HS-27A (cell line): ENCODE measurements around the gene CYLD.

Source experiments
- DNase-seq: peaks from one replicate; pipeline ENCODE4 v3.0.0-alpha.2; 2012; ENCODE audit warnings: low read depth, missing footprints

CYLD gene

GRCh38 chr16:50846511-50846910 lies 104.6 kb downstream of the CYLD start:
- DNase-seq, result no peak

DNA sequence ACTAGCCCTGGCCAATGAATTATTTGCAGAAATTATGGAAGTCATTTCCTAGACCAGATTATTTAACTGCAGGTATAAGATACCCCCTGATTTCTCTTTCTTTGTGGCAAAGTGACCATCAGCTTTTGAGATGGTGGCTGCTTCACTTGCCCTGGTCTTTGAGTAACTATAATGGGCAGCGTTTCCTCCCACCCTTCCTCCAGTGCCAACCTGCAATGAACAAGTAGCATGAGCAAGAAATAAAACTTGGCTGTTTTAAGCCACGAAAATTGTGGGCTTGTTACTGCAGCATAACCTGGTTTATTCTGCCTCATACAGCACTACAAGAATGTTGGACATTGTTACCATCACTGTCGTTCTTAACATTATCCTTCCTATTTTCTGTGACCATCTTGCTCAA lies 105.3 kb downstream of the CYLD start:
- DNase-seq, result no peak

- DNase-seq, result no peak
Measured at GRCh38 chr16:50848755-50849514, 107.0 kb downstream of the CYLD start.
